Measurements from ENCODE around the gene LMCD1. TPM values are rescaled to one million over a fixed set of nuclear protein-coding genes. Genes with fewer than 3 reads are reported as not detected.
A peak's percentile ranks its signal among the peaks of the same experiment; 100 is the strongest.

The LMCD1 gene
- total RNA-seq, 2 donors from 2014 or later = 0.85 to 0.89 TPM

GRCh38 chr3:8488411-8488810 is 13.2 kb upstream of the LMCD1 start:
- H3K9me3 ChIP-seq (ENCODE audit: control insufficient read depth, low read length, poor library complexity, severe bottlenecking) = no peaks in the 10 kb centered on the region
- ATAC-seq (no peak), DNase-seq (no peak)
- no peak overlapping the region for H3K4me3 Mint-ChIP-seq
- no peaks in the 10 kb centered on the region for H3K36me3 Mint-ChIP-seq (ENCODE audit: low read depth)
- H3K27ac Mint-ChIP-seq = no peak overlapping the region
- H3K4me1 Mint-ChIP-seq = no peaks in the 10 kb centered on the region
- peaks cover 17% of the 10 kb centered on the region for H3K27me3 Mint-ChIP-seq

DNA sequence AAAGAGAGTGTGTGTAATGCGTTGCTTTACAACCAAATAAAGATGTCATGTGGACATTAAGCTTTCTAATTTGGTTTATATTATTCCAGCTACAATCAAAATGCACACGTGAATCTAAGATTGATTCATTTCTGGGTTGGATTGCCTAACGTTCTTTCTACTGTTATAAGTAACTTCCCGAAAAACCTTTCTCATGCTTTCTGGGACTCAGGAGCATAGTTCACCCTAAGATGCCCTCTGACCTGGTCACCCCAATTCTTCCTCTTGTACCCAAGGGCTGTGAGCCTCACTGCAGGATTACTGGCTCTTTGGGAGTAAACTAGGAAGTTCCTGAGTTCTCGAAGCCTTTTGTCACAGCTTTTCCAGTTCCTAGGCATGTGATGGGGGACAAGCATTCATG is 12.7 kb upstream of the LMCD1 start:
- no peaks in the 10 kb centered on the region for H3K36me3 Mint-ChIP-seq (ENCODE audit: low read depth)
- H3K9me3 ChIP-seq (ENCODE audit: control insufficient read depth, low read length, poor library complexity, severe bottlenecking) = no peaks in the 10 kb centered on the region
- no peak overlapping the region for H3K27ac Mint-ChIP-seq
- H3K27me3 Mint-ChIP-seq = peaks cover 18% of the 10 kb centered on the region
- H3K4me3 Mint-ChIP-seq = no peak overlapping the region
- no peak for DNase-seq
- no peak for ATAC-seq
- H3K4me1 Mint-ChIP-seq = no peaks in the 10 kb centered on the region

GRCh38 chr3:8489278-8489792 is 12.3 kb upstream of the LMCD1 start:
- no peaks in the 10 kb centered on the region for H3K4me1 Mint-ChIP-seq
- no peak for DNase-seq
- no peak overlapping the region for H3K4me3 Mint-ChIP-seq
- H3K27ac Mint-ChIP-seq = no peak overlapping the region
- no peaks in the 10 kb centered on the region for H3K9me3 ChIP-seq (ENCODE audit: control insufficient read depth, low read length, poor library complexity, severe bottlenecking)
- H3K36me3 Mint-ChIP-seq (ENCODE audit: low read depth) = no peaks in the 10 kb centered on the region
- peaks cover 22% of the 10 kb centered on the region for H3K27me3 Mint-ChIP-seq
- ATAC-seq = no peak

- Mint-ChIP-seq H3K36me3 (ENCODE audit: low read depth) (no peaks in the 10 kb centered on the region), H3K27me3 (peaks cover 29% of the 10 kb centered on the region), H3K27ac (no peak overlapping the region), H3K4me3 (no peak overlapping the region), H3K4me1 (no peaks in the 10 kb centered on the region)
- no peak for DNase-seq
- ATAC-seq = no peak
- no peaks in the 10 kb centered on the region for H3K9me3 ChIP-seq (ENCODE audit: control insufficient read depth, low read length, poor library complexity, severe bottlenecking)
Observed at GRCh38 chr3:8490079-8490552, 11.5 kb upstream of the LMCD1 start.

DNA sequence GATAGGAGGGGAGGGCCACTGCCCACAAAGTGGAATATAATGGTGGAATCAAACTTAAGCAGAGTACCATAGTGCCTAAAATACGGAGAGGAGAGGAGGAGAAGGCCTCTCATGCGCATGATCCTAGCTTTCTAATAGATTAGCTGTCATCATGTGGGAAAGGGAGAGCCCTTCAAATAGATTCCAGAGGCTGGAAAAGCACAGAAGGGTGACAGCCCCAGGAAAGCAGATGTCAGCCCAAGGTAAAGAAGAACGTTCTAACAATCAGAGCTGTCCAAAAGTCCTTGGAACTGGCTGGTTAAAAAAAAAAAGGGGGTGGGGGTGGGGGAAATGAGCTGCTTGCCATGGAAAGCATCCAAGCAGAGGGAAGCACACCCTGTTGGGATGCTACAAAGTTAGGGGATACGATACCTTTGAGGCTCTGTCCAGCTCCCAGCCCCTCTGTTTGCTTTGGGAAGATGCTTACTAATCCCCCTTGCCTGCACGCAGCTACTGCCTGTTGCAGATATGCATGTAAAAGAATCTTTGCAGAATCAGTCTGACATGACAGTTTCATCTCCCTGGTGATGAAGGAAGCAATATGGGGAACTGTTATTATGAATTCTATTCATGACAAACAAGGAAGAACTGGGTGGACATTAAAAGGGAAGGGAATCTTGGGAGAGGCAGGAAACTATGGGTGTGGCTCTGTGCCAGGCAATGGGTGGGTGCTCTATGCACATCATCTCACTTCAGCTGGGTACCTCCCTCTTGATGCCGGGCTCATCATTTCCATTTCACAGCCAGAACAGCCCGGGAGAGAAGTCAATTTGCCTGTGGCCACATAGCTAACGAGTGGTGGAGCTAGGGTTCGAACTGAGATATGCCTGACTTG is 10.1 kb upstream of the LMCD1 start:
- H3K27ac Mint-ChIP-seq = peak overlapping the region; percentile 35
- H3K27me3 Mint-ChIP-seq = peaks cover 29% of the 10 kb centered on the region
- no peaks in the 10 kb centered on the region for H3K9me3 ChIP-seq (ENCODE audit: control insufficient read depth, low read length, poor library complexity, severe bottlenecking)
- no peak overlapping the region for H3K4me3 Mint-ChIP-seq
- H3K36me3 Mint-ChIP-seq (ENCODE audit: low read depth) = no peaks in the 10 kb centered on the region
- H3K4me1 Mint-ChIP-seq = no peaks in the 10 kb centered on the region
- DNase-seq = no peak
- ATAC-seq = no peak

- no peak for ATAC-seq
- DNase-seq = no peak
- H3K9me3 ChIP-seq (ENCODE audit: control insufficient read depth, low read length, poor library complexity, severe bottlenecking) = no peaks in the 10 kb centered on the region
- no peaks in the 10 kb centered on the region for H3K36me3 Mint-ChIP-seq (ENCODE audit: low read depth)
- no peak overlapping the region for H3K27ac Mint-ChIP-seq
- H3K27me3 Mint-ChIP-seq = peaks cover 29% of the 10 kb centered on the region
- no peaks in the 10 kb centered on the region for H3K4me1 Mint-ChIP-seq
- no peak overlapping the region for H3K4me3 Mint-ChIP-seq
Observed at GRCh38 chr3:8492744-8493511, 8.7 kb upstream of the LMCD1 start.

DNA sequence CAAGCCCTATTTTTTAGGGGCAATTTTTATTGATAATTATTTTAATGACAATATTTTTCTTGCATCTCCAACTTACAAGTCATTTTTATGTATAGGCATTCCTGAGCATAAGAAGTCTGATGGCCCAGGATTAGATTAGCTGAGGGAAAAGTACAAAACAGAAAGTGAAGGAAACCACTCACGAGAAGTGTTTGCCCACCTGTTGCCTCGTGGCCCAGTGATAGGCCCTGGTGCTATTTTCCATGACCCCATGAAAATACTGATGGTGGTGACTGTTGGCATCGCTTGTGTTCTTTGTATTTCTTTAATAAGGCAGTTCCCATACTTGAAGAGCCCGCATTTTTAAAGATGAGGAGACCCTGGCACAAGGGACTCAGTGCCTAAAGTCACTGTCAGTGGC is 7.9 kb upstream of the LMCD1 start:
- ATAC-seq (no peak), DNase-seq (no peak)
- H3K27me3 Mint-ChIP-seq = peaks cover 29% of the 10 kb centered on the region
- H3K27ac Mint-ChIP-seq = no peak overlapping the region
- H3K9me3 ChIP-seq (ENCODE audit: control insufficient read depth, low read length, poor library complexity, severe bottlenecking) = no peaks in the 10 kb centered on the region
- no peak overlapping the region for H3K4me3 Mint-ChIP-seq
- H3K36me3 Mint-ChIP-seq (ENCODE audit: low read depth) = no peaks in the 10 kb centered on the region
- no peaks in the 10 kb centered on the region for H3K4me1 Mint-ChIP-seq

DNA sequence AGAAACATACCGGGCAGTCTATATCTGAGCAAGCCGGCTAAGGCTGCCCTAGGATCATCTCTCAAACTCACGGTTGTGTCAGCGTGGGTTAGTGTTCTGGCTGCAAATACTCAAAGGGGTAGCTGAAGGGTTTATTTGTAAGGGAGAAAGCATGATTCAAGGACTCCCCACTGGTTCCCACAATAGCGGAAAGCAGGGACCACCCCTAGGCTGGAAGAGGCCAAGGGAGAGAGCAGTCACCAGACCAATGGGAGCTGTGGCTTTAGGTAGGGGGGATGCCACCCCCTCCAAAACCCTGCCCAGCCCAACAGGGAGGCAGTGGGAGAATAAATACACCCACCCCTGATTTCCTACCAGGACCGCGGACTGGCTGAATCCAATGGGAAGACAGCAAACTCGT is 7.3 kb upstream of the LMCD1 start:
- peaks cover 29% of the 10 kb centered on the region for H3K27me3 Mint-ChIP-seq
- H3K4me1 Mint-ChIP-seq = no peaks in the 10 kb centered on the region
- H3K9me3 ChIP-seq (ENCODE audit: control insufficient read depth, low read length, poor library complexity, severe bottlenecking) = no peaks in the 10 kb centered on the region
- ATAC-seq = no peak
- H3K4me3 Mint-ChIP-seq = no peak overlapping the region
- no peaks in the 10 kb centered on the region for H3K36me3 Mint-ChIP-seq (ENCODE audit: low read depth)
- no peak overlapping the region for H3K27ac Mint-ChIP-seq
- no peak for DNase-seq

DNA sequence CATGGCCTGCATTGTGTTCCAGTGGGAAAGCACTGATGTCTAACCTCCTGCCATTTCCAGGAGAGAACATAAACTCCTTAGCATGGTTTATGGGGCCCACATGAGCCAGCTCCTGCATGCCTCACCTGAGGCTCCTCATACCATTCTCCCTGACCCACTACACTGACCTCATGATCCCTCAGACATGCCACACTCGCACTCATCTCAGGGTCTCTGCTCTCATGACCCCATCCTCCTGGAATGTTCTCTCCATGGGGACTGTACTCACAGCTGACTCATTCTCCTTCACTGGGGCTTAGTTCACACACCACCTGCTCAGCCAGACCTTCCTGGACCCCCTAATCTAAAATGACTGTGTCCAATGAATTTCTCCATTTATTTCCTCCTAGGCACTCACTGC is 4.0 kb upstream of the LMCD1 start:
- DNase-seq (no peak), ATAC-seq (no peak)
- Mint-ChIP-seq H3K36me3 (ENCODE audit: low read depth) (no peaks in the 10 kb centered on the region), H3K4me3 (no peak overlapping the region), H3K27ac (no peak overlapping the region), H3K27me3 (peaks cover 22% of the 10 kb centered on the region), H3K4me1 (peaks cover 6% of the 10 kb centered on the region)
- H3K9me3 ChIP-seq (ENCODE audit: control insufficient read depth, low read length, poor library complexity, severe bottlenecking) = no peaks in the 10 kb centered on the region

GRCh38 chr3:8499181-8499611 is 2.4 kb upstream of the LMCD1 start:
- no peak overlapping the region for H3K27ac Mint-ChIP-seq
- no peaks in the 10 kb centered on the region for H3K36me3 Mint-ChIP-seq (ENCODE audit: low read depth)
- DNase-seq (no peak), ATAC-seq (no peak)
- H3K9me3 ChIP-seq (ENCODE audit: control insufficient read depth, low read length, poor library complexity, severe bottlenecking) = no peaks in the 10 kb centered on the region
- peaks cover 12% of the 10 kb centered on the region for H3K27me3 Mint-ChIP-seq
- H3K4me3 Mint-ChIP-seq = no peak overlapping the region
- peaks cover 10% of the 10 kb centered on the region for H3K4me1 Mint-ChIP-seq

- no peak overlapping the region for H3K27ac Mint-ChIP-seq
- DNase-seq = no peak
- no peaks in the 10 kb centered on the region for H3K36me3 Mint-ChIP-seq (ENCODE audit: low read depth)
- no peaks in the 10 kb centered on the region for H3K9me3 ChIP-seq (ENCODE audit: control insufficient read depth, low read length, poor library complexity, severe bottlenecking)
- H3K27me3 Mint-ChIP-seq = peaks cover 4% of the 10 kb centered on the region
- no peak for ATAC-seq
- peak overlapping the region; percentile 94 for H3K4me3 Mint-ChIP-seq
- H3K4me1 Mint-ChIP-seq = peaks cover 10% of the 10 kb centered on the region
Observed at GRCh38 chr3:8500319-8500988, 1.2 kb upstream of the LMCD1 start.

GRCh38 chr3:8500989-8501370 is 643 bp upstream of the LMCD1 start:
- H3K9me3 ChIP-seq (ENCODE audit: control insufficient read depth, low read length, poor library complexity, severe bottlenecking) = no peaks in the 10 kb centered on the region
- Mint-ChIP-seq H3K4me3 (peak overlapping the region; percentile 94), H3K4me1 (peaks cover 10% of the 10 kb centered on the region), H3K27me3 (peaks cover 4% of the 10 kb centered on the region), H3K36me3 (ENCODE audit: low read depth) (no peaks in the 10 kb centered on the region), H3K27ac (peak overlapping the region; percentile 87)
- ATAC-seq = no peak
- no peak for DNase-seq

DNA sequence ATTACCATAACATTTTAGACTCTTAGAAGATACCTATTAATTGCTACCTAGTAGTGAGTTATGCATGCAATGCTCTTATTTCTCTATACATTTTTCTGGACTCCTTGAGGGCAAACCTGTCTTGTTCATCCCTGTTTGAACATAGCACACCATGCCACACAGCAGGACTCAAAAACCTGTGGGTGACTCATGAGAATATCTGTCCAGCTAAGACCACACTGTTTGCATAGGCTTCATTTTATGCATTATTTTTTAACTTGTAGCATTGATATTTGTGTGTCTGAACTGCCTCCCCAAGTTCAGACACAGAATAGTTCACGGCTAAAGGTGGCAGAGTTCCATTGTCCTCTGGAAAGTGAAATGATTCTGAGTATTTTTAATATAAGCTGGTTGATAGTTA is 1.8 kb downstream of the LMCD1 start:
- Mint-ChIP-seq H3K27me3 (peaks cover 5% of the 10 kb centered on the region), H3K4me1 (peaks cover 10% of the 10 kb centered on the region), H3K27ac (no peak overlapping the region), H3K36me3 (ENCODE audit: low read depth) (no peaks in the 10 kb centered on the region), H3K4me3 (no peak overlapping the region)
- no peak for DNase-seq
- no peaks in the 10 kb centered on the region for H3K9me3 ChIP-seq (ENCODE audit: control insufficient read depth, low read length, poor library complexity, severe bottlenecking)
- ATAC-seq = no peak
